ENCODE measurements around the gene SFRP4. TPM values are rescaled to one million over a fixed set of nuclear protein-coding genes. Genes with fewer than 3 reads are reported as not detected.

SFRP4 gene
- total RNA-seq = 0.26 TPM in 1 of 2 replicates, not detected in the other

- peak; percentile 38 for DNase-seq (ENCODE audit: low read depth)
- FAIRE-seq = peak; percentile 84
Observed at GRCh38 chr7:37916673-37917660, at the start of gene SFRP4. Gene SFRP4 (minus strand): TSS chr7:37916817. CDS start chr7:37916537, 280 bp downstream.

DNA sequence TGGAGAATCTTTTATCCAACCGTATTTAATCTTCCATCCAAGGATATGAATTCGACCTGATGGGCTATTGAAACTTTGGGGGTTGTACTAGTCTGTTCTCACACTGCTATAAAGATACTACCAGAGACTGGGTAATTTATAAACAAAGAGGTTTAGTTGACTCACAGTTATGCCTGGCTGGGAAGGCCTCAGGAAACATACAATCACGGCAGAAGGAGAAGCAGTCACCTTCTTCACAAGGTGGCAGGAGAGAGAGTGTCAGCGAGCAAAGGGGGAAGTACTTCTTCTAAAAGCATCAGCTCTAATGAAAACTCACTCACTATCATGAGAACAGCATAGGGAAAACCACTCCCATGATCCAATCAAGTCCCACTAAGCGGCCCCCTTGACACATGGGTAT, 47.6 kb upstream of the SFRP4 start:
- FAIRE-seq (no peak), DNase-seq (ENCODE audit: low read depth) (no peak)
- Histone ChIP-seq H3K4me3 (ENCODE audit: low read depth, low read length) (no peak overlapping the region), H3K36me3 (ENCODE audit: control insufficient read depth, insufficient read depth, low read length) (no peaks in the 10 kb centered on the region), H3K27me3 (ENCODE audit: control insufficient read depth, insufficient read depth, low read length) (no peaks in the 10 kb centered on the region)
- TF ChIP-seq CTCF (IDR thresholded peaks at IDR 0.05; ENCODE audit: insufficient read depth, low read length, severe bottlenecking) = no peak

More at GRCh38 chr7:37916673-37917660, at the start of gene SFRP4:
- peaks cover 14% of the 10 kb centered on the region for H3K27me3 ChIP-seq (ENCODE audit: control insufficient read depth, insufficient read depth, low read length)
- peak; percentile 66 for TF ChIP-seq CTCF (IDR thresholded peaks at IDR 0.05; ENCODE audit: insufficient read depth, low read length, severe bottlenecking)
- H3K4me3 ChIP-seq (ENCODE audit: low read depth, low read length) = no peak within 1 kb of the TSS
- no peaks in the 10 kb centered on the region for H3K36me3 ChIP-seq (ENCODE audit: control insufficient read depth, insufficient read depth, low read length)

DNA sequence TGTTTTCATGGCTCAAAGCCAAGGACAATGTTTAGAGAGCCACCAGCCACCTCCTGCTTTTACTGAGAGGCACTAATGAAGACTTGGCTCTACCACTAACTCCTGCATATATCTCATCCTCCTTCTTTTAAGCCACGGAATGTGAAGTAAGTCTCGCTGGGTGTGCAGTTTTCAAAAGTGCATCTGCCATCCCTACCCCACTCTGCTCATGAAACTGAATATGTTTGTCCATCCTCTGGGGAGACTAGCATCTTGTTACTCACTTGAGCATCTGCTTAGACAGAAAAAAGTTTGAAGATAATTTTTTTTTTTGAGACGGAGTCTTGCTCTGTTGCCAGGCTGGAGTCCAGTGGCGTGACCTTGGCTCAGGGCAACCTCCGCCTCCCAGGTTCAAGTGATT, 44.6 kb upstream of the SFRP4 start:
- DNase-seq (ENCODE audit: low read depth) (no peak), FAIRE-seq (no peak)
- Histone ChIP-seq H3K27me3 (ENCODE audit: control insufficient read depth, insufficient read depth, low read length) (no peaks in the 10 kb centered on the region), H3K36me3 (ENCODE audit: control insufficient read depth, insufficient read depth, low read length) (no peaks in the 10 kb centered on the region), H3K4me3 (ENCODE audit: low read depth, low read length) (no peak overlapping the region)
- no peak for TF ChIP-seq CTCF (IDR thresholded peaks at IDR 0.05; ENCODE audit: insufficient read depth, low read length, severe bottlenecking)

- no peak for DNase-seq (ENCODE audit: low read depth)
- no peak for TF ChIP-seq CTCF (IDR thresholded peaks at IDR 0.05; ENCODE audit: insufficient read depth, low read length, severe bottlenecking)
- no peaks in the 10 kb centered on the region for H3K36me3 ChIP-seq (ENCODE audit: control insufficient read depth, insufficient read depth, low read length)
- no peak for FAIRE-seq
- no peaks in the 10 kb centered on the region for H3K27me3 ChIP-seq (ENCODE audit: control insufficient read depth, insufficient read depth, low read length)
- no peak overlapping the region for H3K4me3 ChIP-seq (ENCODE audit: low read depth, low read length)
Observed at GRCh38 chr7:37960483-37960882, 43.9 kb upstream of the SFRP4 start.

DNA sequence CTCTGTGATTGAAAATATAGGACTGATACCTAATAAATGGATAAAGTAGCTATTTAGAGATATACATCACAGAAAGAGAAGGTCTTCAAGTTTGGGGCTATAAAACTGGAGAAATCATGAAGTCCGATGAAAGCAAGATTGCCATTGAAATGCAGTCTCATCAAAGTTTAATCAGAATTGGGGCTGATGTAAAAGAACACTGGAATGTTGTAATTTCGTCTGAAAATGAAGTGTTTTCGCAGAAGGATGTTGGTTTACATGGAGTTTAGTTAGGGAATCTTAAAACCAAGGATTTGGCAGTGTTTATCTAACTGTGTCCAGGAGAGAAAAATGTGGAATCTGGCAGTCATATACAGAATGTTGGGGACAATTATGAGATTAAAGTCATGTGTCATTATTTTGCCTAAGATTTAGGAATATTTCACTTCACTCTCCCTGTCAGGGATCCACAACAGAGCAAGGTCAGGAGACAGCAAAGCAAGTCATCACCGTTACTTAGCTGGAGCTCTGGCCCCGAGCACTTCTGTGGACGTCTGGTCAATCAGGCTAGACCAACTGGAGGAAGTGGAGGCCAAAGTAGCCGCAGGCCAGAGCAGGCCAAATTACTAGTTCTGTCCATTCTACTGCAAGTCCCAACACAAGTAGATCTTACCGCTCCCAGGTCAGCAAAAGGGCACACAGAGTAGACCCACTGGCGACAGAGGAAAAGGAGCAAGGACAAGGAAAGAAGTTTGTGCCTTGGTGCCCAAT, 40.8 kb upstream of the SFRP4 start:
- DNase-seq (ENCODE audit: low read depth) = no peak
- FAIRE-seq = no peak
- H3K4me3 ChIP-seq (ENCODE audit: low read depth, low read length) = no peak overlapping the region
- H3K36me3 ChIP-seq (ENCODE audit: control insufficient read depth, insufficient read depth, low read length) = no peaks in the 10 kb centered on the region
- TF ChIP-seq CTCF (IDR thresholded peaks at IDR 0.05; ENCODE audit: insufficient read depth, low read length, severe bottlenecking) = no peak
- no peaks in the 10 kb centered on the region for H3K27me3 ChIP-seq (ENCODE audit: control insufficient read depth, insufficient read depth, low read length)

Measured in bronchial epithelial cell (primary cell).